Measurements from ENCODE around the gene DSTYK.

DNA sequence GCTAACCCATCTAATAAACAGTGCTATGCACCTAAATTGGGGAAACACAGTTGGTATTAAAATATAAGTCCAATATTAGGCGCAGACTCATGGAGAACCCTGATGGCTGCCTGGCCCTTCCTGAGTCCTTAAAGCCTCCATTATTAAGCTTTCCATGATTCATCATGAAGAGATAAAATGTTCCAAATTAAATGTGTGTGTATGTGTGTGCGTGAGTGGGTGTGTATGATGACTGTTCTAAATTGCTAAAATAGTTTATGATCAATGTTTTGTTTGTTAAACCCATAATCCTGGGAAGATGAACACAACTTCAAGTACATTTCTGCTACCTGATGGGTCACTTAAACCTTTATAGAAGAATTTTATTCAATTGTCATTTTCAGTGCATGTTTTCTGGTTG, 83.5 kb downstream of the DSTYK start:
- TF ChIP-seq, protein P1, sequence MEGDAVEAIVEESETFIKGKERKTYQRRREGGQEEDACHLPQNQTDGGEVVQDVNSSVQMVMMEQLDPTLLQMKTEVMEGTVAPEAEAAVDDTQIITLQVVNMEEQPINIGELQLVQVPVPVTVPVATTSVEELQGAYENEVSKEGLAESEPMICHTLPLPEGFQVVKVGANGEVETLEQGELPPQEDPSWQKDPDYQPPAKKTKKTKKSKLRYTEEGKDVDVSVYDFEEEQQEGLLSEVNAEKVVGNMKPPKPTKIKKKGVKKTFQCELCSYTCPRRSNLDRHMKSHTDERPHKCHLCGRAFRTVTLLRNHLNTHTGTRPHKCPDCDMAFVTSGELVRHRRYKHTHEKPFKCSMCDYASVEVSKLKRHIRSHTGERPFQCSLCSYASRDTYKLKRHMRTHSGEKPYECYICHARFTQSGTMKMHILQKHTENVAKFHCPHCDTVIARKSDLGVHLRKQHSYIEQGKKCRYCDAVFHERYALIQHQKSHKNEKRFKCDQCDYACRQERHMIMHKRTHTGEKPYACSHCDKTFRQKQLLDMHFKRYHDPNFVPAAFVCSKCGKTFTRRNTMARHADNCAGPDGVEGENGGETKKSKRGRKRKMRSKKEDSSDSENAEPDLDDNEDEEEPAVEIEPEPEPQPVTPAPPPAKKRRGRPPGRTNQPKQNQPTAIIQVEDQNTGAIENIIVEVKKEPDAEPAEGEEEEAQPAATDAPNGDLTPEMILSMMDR (IDR thresholded peaks at IDR 0.05) = no peak
- TF ChIP-seq POLR2A (IDR thresholded peaks at IDR 0.05) = no peak
